Measurements from ENCODE around the gene GRIK1.

Gene GRIK1

GRCh38 chr21:29671728-29672127 lies 268.1 kb downstream of the GRIK1 start:
- no peak for DNase-seq (ENCODE audit: low spot score)

- no peak for DNase-seq (ENCODE audit: low spot score)
Observed at GRCh38 chr21:29670228-29670627, 269.6 kb downstream of the GRIK1 start.

GRCh38 chr21:29669416-29669815 lies 270.4 kb downstream of the GRIK1 start:
- no peak for DNase-seq (ENCODE audit: low spot score)

GRCh38 chr21:29667651-29668050 lies 272.1 kb downstream of the GRIK1 start:
- no peak for DNase-seq (ENCODE audit: low spot score)

- DNase-seq (ENCODE audit: low spot score), result no peak
Observed at GRCh38 chr21:29664615-29665014, 275.2 kb downstream of the GRIK1 start.

GRCh38 chr21:29661672-29662442 lies 277.9 kb downstream of the GRIK1 start:
- DNase-seq (ENCODE audit: low spot score), result no peak

- no peak for DNase-seq (ENCODE audit: low spot score)
Observed at GRCh38 chr21:29660047-29660720, 279.6 kb downstream of the GRIK1 start.

- DNase-seq (ENCODE audit: low spot score), result no peak
Observed at GRCh38 chr21:29658934-29659203, 280.9 kb downstream of the GRIK1 start.

GRCh38 chr21:29658177-29658933 lies 281.4 kb downstream of the GRIK1 start:
- DNase-seq (ENCODE audit: low spot score), result no peak

- DNase-seq (ENCODE audit: low spot score), result no peak
Observed at GRCh38 chr21:29657240-29657989, 282.4 kb downstream of the GRIK1 start.

- no peak for DNase-seq (ENCODE audit: low spot score)
Observed at GRCh38 chr21:29656504-29657239, 283.1 kb downstream of the GRIK1 start.

GRCh38 chr21:29655577-29655976 lies 284.2 kb downstream of the GRIK1 start:
- no peak for DNase-seq (ENCODE audit: low spot score)

GRCh38 chr21:29654855-29655254 lies 284.9 kb downstream of the GRIK1 start:
- no peak for DNase-seq (ENCODE audit: low spot score)

- no peak for DNase-seq (ENCODE audit: low spot score)
Observed at GRCh38 chr21:29654203-29654602, 285.6 kb downstream of the GRIK1 start.

- no peak for DNase-seq (ENCODE audit: low spot score)
Observed at GRCh38 chr21:29650523-29651022, 289.2 kb downstream of the GRIK1 start.

- no peak for DNase-seq (ENCODE audit: low spot score)
Observed at GRCh38 chr21:29649406-29649814, 290.4 kb downstream of the GRIK1 start.

- DNase-seq (ENCODE audit: low spot score), result no peak
Observed at GRCh38 chr21:29648710-29649240, 291.0 kb downstream of the GRIK1 start.

- DNase-seq (ENCODE audit: low spot score), result no peak
Observed at GRCh38 chr21:29647353-29647781, 292.4 kb downstream of the GRIK1 start.

GRCh38 chr21:29645666-29646553 lies 293.9 kb downstream of the GRIK1 start:
- no peak for DNase-seq (ENCODE audit: low spot score)

GRCh38 chr21:29643289-29643688 lies 296.5 kb downstream of the GRIK1 start:
- no peak for DNase-seq (ENCODE audit: low spot score)
